ENCODE measurements around the gene IL9.

Gene IL9

GRCh38 chr5:135880801-135881200 is 14.8 kb downstream of the IL9 start:
- DNase-seq (ENCODE audit: low read depth in 2 of 2) = no peak
- TF ChIP-seq, protein P1, sequence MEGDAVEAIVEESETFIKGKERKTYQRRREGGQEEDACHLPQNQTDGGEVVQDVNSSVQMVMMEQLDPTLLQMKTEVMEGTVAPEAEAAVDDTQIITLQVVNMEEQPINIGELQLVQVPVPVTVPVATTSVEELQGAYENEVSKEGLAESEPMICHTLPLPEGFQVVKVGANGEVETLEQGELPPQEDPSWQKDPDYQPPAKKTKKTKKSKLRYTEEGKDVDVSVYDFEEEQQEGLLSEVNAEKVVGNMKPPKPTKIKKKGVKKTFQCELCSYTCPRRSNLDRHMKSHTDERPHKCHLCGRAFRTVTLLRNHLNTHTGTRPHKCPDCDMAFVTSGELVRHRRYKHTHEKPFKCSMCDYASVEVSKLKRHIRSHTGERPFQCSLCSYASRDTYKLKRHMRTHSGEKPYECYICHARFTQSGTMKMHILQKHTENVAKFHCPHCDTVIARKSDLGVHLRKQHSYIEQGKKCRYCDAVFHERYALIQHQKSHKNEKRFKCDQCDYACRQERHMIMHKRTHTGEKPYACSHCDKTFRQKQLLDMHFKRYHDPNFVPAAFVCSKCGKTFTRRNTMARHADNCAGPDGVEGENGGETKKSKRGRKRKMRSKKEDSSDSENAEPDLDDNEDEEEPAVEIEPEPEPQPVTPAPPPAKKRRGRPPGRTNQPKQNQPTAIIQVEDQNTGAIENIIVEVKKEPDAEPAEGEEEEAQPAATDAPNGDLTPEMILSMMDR (IDR thresholded peaks at IDR 0.05; ENCODE audit: low read depth, low read length) = no peak

GRCh38 chr5:135880278-135880677 is 15.4 kb downstream of the IL9 start:
- TF ChIP-seq, protein P1 (IDR thresholded peaks at IDR 0.05; ENCODE audit: low read depth, low read length) = peak; percentile 34
- H3K4me3 ChIP-seq (replicated peaks in 1 of 2; ENCODE audit: low read depth in 2 of 2, low read length in 2 of 2) = no peak overlapping the region
- DNase-seq (ENCODE audit: low read depth in 2 of 2) = peak in 1 of 2 donors; percentile 19

More at GRCh38 chr5:135880801-135881200, 14.8 kb downstream of the IL9 start:
- no peak overlapping the region for H3K4me3 ChIP-seq (replicated peaks in 1 of 2; ENCODE audit: low read depth in 2 of 2, low read length in 2 of 2)

GRCh38 chr5:135879591-135879990 is 16.1 kb downstream of the IL9 start:
- TF ChIP-seq, protein P1 (IDR thresholded peaks at IDR 0.05; ENCODE audit: low read depth, low read length) = no peak
- DNase-seq (ENCODE audit: low read depth in 2 of 2) = no peak
- no peak overlapping the region for H3K4me3 ChIP-seq (replicated peaks in 1 of 2; ENCODE audit: low read depth in 2 of 2, low read length in 2 of 2)

GRCh38 chr5:135878156-135878620 is 17.5 kb downstream of the IL9 start:
- no peak overlapping the region for H3K4me3 ChIP-seq (replicated peaks in 1 of 2; ENCODE audit: low read depth in 2 of 2, low read length in 2 of 2)
- DNase-seq (ENCODE audit: low read depth in 2 of 2) = no peak
- TF ChIP-seq, protein P1 (IDR thresholded peaks at IDR 0.05; ENCODE audit: low read depth, low read length) = no peak

GRCh38 chr5:135877570-135878155 is 18.0 kb downstream of the IL9 start:
- no peak for DNase-seq (ENCODE audit: low read depth in 2 of 2)
- TF ChIP-seq, protein P1 (IDR thresholded peaks at IDR 0.05; ENCODE audit: low read depth, low read length) = no peak
- H3K4me3 ChIP-seq (replicated peaks in 1 of 2; ENCODE audit: low read depth in 2 of 2, low read length in 2 of 2) = no peak overlapping the region

GRCh38 chr5:135876146-135876545 is 19.5 kb downstream of the IL9 start:
- no peak overlapping the region for H3K4me3 ChIP-seq (replicated peaks in 1 of 2; ENCODE audit: low read depth in 2 of 2, low read length in 2 of 2)
- no peak for DNase-seq (ENCODE audit: low read depth in 2 of 2)
- TF ChIP-seq, protein P1 (IDR thresholded peaks at IDR 0.05; ENCODE audit: low read depth, low read length) = no peak

DNA sequence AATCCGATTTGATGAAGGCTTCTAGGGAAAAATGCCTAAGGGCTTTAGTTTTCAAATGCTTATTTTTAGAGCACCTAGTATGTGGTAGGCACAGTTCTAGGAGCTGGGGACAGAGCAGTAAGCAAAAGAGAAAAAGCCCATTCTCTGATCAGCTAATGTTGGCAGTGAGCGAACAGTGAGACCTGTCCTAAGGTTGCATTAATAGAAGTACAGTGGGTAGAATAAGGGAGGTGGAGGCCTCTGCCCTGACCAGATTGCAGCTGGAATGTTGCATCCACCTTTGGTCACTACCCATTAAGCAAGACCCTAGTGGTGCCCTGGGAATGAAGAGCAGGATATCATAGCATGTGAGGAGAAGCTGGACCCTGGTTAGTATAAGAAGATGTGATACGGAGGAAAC is 20.1 kb downstream of the IL9 start:
- no peak for DNase-seq (ENCODE audit: low read depth in 2 of 2)
- no peak overlapping the region for H3K4me3 ChIP-seq (replicated peaks in 1 of 2; ENCODE audit: low read depth in 2 of 2, low read length in 2 of 2)
- TF ChIP-seq, protein P1 (IDR thresholded peaks at IDR 0.05; ENCODE audit: low read depth, low read length) = no peak
